Eye (tissue), 1 donor: ENCODE data around the gene RANBP3L.
"Not testable (repeated sequence)": the region's sequence is repeated elsewhere in the genome, so short reads cannot be mapped to it uniquely, and the experiment has no call there.

Experiments used
- DNase-seq: peaks from one replicate; pipeline ENCODE4 v3.0.0-alpha.2; 2015

The RANBP3L gene

DNA sequence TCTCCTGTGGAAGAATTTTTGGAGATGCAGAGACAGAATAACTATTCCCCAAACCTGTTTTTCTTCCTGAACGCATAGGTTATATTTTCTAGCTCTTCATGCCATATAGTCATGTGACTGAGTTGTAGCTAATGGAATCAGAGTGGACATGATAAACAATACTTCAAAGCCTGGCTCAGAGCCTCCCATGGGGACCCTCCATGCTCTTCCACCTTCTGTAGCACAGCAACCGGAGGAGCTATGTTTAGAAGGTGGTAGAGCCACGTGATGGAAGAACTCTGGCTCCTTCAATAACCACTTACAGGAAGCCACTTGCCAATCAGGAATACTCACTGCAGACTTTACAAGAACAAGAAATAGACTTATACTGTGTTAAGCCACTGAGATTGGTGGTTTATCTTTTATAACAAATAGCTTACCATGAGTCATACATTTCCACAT, 99.2 kb downstream of the RANBP3L start:
- peak; percentile 31 for DNase-seq

DNA sequence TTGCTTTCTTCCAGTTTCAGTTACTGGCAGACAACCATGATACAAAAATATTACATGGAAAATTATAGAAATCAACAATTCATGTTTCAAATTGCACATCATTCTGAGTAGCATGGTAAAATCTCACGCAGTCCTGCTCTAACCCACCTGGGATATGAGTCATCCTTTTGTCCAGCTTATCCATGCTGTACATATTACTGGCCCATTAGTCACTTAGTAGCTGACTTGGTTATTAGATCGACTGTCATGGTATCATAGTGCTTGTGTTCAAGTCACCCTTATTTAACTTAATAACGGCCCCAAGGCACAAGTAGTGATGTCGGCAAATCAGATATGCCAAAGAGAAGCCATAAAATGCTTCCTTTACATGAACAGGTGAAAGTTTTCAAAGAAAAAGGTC, 101.2 kb downstream of the RANBP3L start:
- DNase-seq = no peak

DNA sequence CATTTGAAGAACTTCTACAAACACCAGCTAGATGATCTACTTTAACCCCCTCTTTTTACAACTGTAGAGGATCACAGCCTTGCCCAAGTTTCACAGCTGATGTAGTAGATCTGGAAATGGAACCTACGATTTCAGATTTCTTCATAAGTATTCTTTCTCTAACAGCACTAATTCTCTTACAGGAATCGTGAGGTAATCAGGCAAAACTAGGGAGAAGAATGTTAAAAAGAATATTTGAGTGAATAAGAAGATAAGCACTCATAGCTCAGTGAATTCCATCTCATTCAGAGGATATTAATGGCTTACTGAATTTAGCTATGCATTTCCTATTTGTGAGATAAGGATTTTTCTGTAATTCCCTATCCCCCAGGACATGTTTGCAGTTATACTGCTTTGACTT, 102.1 kb downstream of the RANBP3L start:
- no peak for DNase-seq

DNA sequence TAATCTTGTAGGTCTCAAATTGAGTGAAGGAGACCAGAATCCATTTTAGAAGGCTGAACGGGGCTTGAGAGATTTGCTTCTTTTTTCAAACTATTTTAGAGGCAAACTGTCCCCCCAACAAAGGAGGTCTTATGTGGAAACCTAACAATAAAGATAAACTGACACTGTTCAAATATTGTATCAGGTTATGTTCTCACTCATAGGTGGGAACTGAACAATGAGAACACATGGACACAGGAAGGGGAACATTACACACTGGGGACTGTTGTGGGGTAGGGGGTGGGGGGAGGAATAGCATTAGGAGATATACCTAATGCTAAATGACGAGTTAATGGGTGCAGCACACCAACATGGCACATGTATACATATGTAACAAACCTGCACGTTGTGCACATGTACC, 102.9 kb downstream of the RANBP3L start:
- DNase-seq = not testable (repeated sequence)
